ENCODE measurements around the gene MICAL2.
A peak's percentile ranks its signal among the peaks of the same experiment; 100 is the strongest.

The MICAL2 gene

DNA sequence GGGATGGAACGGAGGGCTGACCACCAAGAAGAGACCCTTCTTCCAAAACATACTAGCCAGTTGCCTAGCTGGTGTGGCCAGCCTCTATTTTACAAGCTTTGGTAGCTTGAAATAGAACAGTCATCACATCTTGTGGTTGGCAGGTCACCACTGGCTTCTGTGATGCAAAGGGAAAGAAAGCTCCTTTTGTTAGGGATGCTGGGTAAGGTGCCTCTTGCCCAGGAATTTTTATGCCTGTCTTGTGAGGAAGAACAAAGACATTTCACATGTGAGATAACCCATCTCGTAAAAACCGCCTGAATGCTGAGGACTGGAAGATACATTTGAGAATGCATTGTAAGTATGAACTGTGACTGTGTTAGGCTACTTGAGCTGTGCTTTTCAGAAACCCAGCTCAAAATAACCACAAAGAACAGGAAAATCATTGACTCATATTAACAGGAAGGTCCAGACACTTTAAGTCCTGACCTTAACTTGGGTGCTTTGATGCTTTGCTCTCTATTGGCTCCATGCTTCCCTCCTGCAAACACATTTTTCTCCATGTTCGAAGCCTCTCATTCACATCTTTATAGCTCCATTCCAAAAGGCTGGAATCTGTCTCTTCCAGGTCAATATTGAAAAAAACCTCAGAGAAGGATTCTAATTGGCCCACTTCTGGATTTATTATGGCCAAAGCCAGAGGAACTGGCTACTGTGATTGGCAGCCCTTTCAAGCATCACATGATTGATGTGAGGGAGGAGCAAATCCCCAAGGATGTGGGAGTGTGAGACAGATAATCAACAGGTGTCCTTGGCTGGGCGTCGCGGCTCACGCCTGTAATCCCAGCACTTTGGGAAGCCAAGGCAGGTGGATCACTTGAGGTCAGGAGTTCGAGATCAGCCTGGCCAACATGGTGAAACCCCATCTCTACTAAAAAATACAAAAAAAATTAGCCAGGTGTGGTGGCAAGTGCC is 53.9 kb downstream of the MICAL2 start:
- H3K27me3 ChIP-seq (ENCODE audit: control insufficient read depth in 1 of 2, insufficient read depth in 2 of 2, low read length in 2 of 2) = no peaks in the 10 kb centered on the region
- H3K9me3 ChIP-seq (ENCODE audit: low read length) = no peaks in the 10 kb centered on the region
- peak overlapping the region; percentile 77 for H3K27ac ChIP-seq (ENCODE audit: low read depth, low read length)
- H3K9ac ChIP-seq (ENCODE audit: low read length) = no peak overlapping the region
- H3K4me3 ChIP-seq (ENCODE audit: low read depth in 1 of 2, low read length in 2 of 2) = no peak overlapping the region
- H3K36me3 ChIP-seq (ENCODE audit: insufficient read depth, low read length) = peaks cover 3% of the 10 kb centered on the region
- H3K4me1 ChIP-seq (ENCODE audit: insufficient read depth, low read length) = peaks cover 78% of the 10 kb centered on the region

DNA sequence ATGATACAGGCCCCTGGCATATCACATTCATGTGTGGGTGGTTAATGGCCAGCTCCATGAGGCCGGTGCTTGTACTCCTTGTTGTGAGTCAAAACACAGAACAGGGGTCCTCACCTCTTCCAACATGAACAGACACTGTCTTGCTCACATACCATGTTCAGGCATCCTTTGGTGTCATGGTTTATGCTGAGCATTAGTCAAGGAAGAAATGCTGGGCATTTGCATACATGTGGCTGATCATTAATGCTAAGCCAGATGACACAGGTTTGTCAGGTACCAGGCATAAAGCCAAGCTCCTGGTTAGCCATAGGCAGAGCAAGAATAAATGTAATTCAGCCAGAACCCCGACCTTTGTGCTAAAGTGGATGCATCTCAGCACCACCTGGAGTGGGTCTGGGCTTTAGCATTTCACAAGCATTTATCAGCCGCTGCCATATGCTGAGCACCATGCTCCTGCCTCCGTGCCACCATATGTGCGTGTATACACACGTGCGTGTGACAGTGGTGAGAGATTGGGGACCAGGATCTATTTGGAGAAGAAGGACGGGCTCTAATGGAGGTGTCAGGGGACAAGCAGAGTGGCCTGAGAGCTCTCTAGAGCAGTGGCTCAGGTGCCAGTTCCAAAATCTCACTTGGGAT is 55.0 kb downstream of the MICAL2 start:
- Histone ChIP-seq H3K9me3 (ENCODE audit: low read length) (no peaks in the 10 kb centered on the region), H3K27me3 (ENCODE audit: control insufficient read depth in 1 of 2, insufficient read depth in 2 of 2, low read length in 2 of 2) (no peaks in the 10 kb centered on the region), H3K9ac (ENCODE audit: low read length) (no peak overlapping the region), H3K27ac (ENCODE audit: low read depth, low read length) (peak overlapping the region; percentile 47), H3K4me3 (ENCODE audit: low read depth in 1 of 2, low read length in 2 of 2) (no peak overlapping the region), H3K36me3 (ENCODE audit: insufficient read depth, low read length) (peaks cover 3% of the 10 kb centered on the region), H3K4me1 (ENCODE audit: insufficient read depth, low read length) (peaks cover 78% of the 10 kb centered on the region)

DNA sequence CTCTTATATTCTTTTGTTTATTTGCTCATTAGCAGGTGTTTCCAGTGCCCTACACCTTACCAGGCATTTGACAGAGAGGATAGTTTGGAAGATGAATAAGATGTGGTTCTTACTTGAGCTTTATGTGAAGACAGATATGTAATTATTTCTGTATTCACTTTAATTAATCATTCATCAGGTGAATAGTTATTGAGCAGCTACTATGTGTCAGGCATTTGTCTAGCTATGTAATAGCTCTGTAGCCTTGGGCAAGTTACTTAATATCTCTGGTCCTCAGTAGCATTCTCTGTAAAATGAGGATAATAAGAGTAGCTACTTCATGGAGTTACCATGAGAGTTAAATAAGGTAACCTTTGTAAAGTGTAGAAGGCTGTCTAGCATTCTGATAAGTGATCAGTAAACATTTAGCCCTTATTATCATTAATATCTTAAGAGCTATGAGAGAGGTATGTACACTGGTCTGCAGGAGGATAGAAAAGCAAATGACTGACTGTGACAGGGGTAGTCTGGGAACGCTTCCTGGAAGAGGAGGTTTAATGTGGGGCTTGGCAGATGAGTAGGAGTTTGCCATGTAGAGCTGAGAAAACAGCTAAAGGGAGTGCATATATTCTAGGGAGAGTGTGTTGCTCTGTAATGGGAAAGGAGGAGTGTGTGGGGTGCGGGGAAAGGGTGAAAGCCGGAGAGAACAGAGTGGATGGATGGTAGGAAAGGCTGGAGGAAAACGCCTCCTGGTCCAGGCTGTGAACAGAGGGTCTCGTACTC is 56.1 kb downstream of the MICAL2 start:
- no peak overlapping the region for H3K4me3 ChIP-seq (ENCODE audit: low read depth in 1 of 2, low read length in 2 of 2)
- no peaks in the 10 kb centered on the region for H3K27me3 ChIP-seq (ENCODE audit: control insufficient read depth in 1 of 2, insufficient read depth in 2 of 2, low read length in 2 of 2)
- H3K36me3 ChIP-seq (ENCODE audit: insufficient read depth, low read length) = peaks cover 3% of the 10 kb centered on the region
- H3K27ac ChIP-seq (ENCODE audit: low read depth, low read length) = peak overlapping the region; percentile 47
- H3K9ac ChIP-seq (ENCODE audit: low read length) = no peak overlapping the region
- no peaks in the 10 kb centered on the region for H3K9me3 ChIP-seq (ENCODE audit: low read length)
- peaks cover 78% of the 10 kb centered on the region for H3K4me1 ChIP-seq (ENCODE audit: insufficient read depth, low read length)

DNA sequence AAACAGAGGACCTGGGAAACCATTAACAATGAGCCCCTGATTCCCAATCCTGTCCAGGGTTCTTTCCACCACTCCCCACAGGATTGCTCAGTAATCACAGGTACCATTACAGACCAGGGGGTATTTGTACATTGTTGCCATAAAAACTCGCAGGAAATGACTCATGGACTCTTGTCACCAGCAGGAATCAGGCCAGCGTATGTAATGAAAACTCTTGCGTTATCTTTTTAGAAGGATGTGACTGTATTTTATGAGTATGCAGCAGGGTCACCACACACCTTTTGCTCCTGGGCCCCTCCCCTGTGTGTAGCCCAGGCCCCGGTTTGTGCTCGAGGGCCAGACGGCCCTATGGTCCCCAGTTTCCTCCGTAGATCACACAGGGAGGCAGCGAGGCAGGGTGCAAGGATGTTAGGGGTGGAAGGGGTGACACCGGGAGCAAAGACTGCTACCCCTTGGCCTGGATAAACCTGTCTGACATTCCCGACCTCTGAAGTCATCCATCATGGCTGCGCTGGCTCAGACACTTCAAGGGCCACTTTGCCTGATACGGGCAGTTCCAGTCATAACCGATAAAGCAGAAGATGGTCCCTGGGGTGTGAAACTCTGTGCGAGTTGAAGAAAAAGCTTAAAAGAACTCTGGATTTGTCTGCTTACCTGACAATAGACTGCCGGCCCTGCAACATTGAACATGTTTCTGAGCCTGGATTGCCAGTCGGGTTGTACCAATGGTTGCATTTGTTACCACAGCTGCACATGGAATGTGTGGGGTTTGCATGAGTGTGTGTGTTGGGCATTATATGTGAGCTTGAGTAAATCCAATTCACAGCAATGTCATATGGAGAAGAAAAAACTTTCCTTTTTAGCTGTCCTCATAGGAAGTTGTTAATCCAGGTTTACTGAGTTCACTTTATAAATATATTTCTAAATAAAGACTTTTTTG is 56.9 kb downstream of the MICAL2 start:
- Histone ChIP-seq H3K9ac (ENCODE audit: low read length) (no peak overlapping the region), H3K4me1 (ENCODE audit: insufficient read depth, low read length) (peaks cover 70% of the 10 kb centered on the region), H3K27ac (ENCODE audit: low read depth, low read length) (peak overlapping the region; percentile 47), H3K4me3 (ENCODE audit: low read depth in 1 of 2, low read length in 2 of 2) (no peak overlapping the region), H3K9me3 (ENCODE audit: low read length) (no peaks in the 10 kb centered on the region), H3K27me3 (ENCODE audit: control insufficient read depth in 1 of 2, insufficient read depth in 2 of 2, low read length in 2 of 2) (no peaks in the 10 kb centered on the region), H3K36me3 (ENCODE audit: insufficient read depth, low read length) (peaks cover 3% of the 10 kb centered on the region)

DNA sequence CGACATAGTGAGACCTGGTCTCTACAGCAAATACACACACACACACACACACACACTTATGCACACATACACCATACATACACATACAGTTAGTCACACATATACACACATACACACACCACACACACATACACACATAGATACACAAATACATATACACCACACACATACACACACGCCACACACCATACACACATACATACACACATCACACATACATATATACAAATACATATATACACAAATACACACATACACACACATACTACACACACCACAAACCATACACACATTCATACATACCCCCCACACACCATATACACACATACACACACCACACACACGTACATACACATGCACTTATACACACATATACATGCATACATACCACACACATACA is 57.7 kb downstream of the MICAL2 start:
- no peak overlapping the region for H3K27ac ChIP-seq (ENCODE audit: low read depth, low read length)
- no peak overlapping the region for H3K4me3 ChIP-seq (ENCODE audit: low read depth in 1 of 2, low read length in 2 of 2)
- H3K36me3 ChIP-seq (ENCODE audit: insufficient read depth, low read length) = peaks cover 3% of the 10 kb centered on the region
- no peaks in the 10 kb centered on the region for H3K9me3 ChIP-seq (ENCODE audit: low read length)
- H3K4me1 ChIP-seq (ENCODE audit: insufficient read depth, low read length) = peaks cover 63% of the 10 kb centered on the region
- no peaks in the 10 kb centered on the region for H3K27me3 ChIP-seq (ENCODE audit: control insufficient read depth in 1 of 2, insufficient read depth in 2 of 2, low read length in 2 of 2)
- H3K9ac ChIP-seq (ENCODE audit: low read length) = no peak overlapping the region

DNA sequence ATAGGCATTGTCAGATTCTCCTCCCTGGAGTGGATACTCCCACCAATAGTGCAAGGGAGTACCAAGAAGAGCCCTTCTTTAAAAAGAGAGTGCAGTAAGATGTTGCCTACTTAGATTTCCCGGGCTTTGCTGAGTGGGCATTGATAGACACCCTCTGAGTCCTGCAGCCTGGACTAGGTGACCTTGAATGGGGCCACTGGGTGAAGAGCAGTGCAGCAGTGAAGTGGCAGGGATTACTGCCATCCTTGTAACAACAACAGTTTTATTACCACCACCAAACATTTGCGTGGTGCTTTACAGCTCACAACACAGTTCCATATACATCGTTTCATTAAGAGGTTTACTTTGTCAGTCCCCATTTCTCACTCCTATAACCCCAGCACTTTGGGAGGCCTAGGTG is 59.4 kb downstream of the MICAL2 start:
- Histone ChIP-seq H3K4me1 (ENCODE audit: insufficient read depth, low read length) (peaks cover 48% of the 10 kb centered on the region), H3K27me3 (ENCODE audit: control insufficient read depth in 1 of 2, insufficient read depth in 2 of 2, low read length in 2 of 2) (no peaks in the 10 kb centered on the region), H3K9me3 (ENCODE audit: low read length) (no peaks in the 10 kb centered on the region), H3K4me3 (ENCODE audit: low read depth in 1 of 2, low read length in 2 of 2) (no peak overlapping the region), H3K27ac (ENCODE audit: low read depth, low read length) (peak overlapping the region; percentile 21), H3K36me3 (ENCODE audit: insufficient read depth, low read length) (peaks cover 3% of the 10 kb centered on the region), H3K9ac (ENCODE audit: low read length) (no peak overlapping the region)

DNA sequence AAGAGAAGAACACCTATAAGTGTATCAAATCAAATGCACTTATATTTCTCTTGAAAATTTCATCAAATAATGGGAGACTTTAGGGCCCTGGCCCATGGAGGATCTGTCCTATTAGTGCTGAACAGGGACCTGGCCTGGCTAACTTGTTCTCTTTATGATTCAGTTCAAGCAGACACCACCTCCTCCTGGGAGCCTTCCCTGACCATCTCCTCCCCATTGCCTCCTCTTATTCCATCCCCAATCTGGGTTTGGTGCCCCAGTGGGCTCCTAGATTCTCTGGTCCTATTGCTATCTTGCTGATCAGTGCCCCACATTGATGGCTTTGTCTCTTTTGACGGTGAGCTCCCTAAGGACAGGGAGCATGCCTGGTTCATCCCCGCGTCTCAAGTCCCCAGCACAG is 60.1 kb downstream of the MICAL2 start:
- H3K4me3 ChIP-seq (ENCODE audit: low read depth in 1 of 2, low read length in 2 of 2) = peak overlapping the region in 1 of 2 donors; percentile 21
- no peak overlapping the region for H3K9ac ChIP-seq (ENCODE audit: low read length)
- H3K27me3 ChIP-seq (ENCODE audit: control insufficient read depth in 1 of 2, insufficient read depth in 2 of 2, low read length in 2 of 2) = no peaks in the 10 kb centered on the region
- no peaks in the 10 kb centered on the region for H3K9me3 ChIP-seq (ENCODE audit: low read length)
- H3K36me3 ChIP-seq (ENCODE audit: insufficient read depth, low read length) = peaks cover 3% of the 10 kb centered on the region
- peaks cover 43% of the 10 kb centered on the region for H3K4me1 ChIP-seq (ENCODE audit: insufficient read depth, low read length)
- H3K27ac ChIP-seq (ENCODE audit: low read depth, low read length) = peak overlapping the region; percentile 72

DNA sequence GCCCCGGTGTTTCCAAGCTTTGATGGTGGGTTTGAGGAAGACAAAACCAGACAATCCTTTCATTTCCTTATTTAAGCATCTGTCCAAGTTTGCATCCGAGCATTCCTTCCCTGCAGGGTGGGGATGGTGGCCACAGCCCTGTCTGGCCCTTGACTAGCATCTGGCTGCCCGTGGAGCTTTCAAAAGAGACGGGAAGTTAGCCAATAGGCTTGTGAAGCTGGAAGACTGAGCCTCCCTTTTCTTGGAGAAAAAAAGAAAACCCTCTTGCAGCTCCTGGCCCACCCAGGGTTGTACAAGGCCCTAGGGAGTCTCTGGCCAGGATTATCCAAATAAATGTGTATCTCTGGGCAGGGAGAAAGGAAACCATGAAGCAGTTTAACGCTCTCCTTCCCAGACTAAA is 60.6 kb downstream of the MICAL2 start:
- Histone ChIP-seq H3K9ac (ENCODE audit: low read length) (no peak overlapping the region), H3K4me1 (ENCODE audit: insufficient read depth, low read length) (peaks cover 38% of the 10 kb centered on the region), H3K9me3 (ENCODE audit: low read length) (no peaks in the 10 kb centered on the region), H3K27ac (ENCODE audit: low read depth, low read length) (peak overlapping the region; percentile 72), H3K4me3 (ENCODE audit: low read depth in 1 of 2, low read length in 2 of 2) (peak overlapping the region in 1 of 2 donors; percentile 21), H3K36me3 (ENCODE audit: insufficient read depth, low read length) (peaks cover 3% of the 10 kb centered on the region), H3K27me3 (ENCODE audit: control insufficient read depth in 1 of 2, insufficient read depth in 2 of 2, low read length in 2 of 2) (no peaks in the 10 kb centered on the region)

DNA sequence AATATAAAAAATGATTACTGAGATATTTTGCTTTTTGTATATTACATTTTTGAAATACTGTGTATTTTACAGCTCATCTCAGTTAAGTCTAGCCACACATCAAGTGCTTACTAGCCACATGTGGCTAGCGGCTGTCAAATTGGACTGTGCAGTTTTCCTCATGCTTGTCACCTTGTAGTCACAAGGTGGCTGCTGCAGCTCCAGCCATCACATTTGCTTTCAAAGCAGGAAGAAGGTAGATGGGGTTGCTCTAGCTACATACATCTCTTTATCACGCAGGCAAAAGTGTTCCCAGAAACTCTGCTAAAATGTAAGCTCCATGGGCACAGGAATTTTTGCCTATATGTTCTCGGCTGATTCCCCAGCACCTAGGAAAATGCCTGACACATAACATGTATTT is 61.5 kb downstream of the MICAL2 start:
- no peaks in the 10 kb centered on the region for H3K9me3 ChIP-seq (ENCODE audit: low read length)
- H3K27me3 ChIP-seq (ENCODE audit: control insufficient read depth in 1 of 2, insufficient read depth in 2 of 2, low read length in 2 of 2) = no peaks in the 10 kb centered on the region
- H3K4me1 ChIP-seq (ENCODE audit: insufficient read depth, low read length) = peaks cover 29% of the 10 kb centered on the region
- no peak overlapping the region for H3K4me3 ChIP-seq (ENCODE audit: low read depth in 1 of 2, low read length in 2 of 2)
- no peak overlapping the region for H3K9ac ChIP-seq (ENCODE audit: low read length)
- no peak overlapping the region for H3K27ac ChIP-seq (ENCODE audit: low read depth, low read length)
- H3K36me3 ChIP-seq (ENCODE audit: insufficient read depth, low read length) = peaks cover 3% of the 10 kb centered on the region

DNA sequence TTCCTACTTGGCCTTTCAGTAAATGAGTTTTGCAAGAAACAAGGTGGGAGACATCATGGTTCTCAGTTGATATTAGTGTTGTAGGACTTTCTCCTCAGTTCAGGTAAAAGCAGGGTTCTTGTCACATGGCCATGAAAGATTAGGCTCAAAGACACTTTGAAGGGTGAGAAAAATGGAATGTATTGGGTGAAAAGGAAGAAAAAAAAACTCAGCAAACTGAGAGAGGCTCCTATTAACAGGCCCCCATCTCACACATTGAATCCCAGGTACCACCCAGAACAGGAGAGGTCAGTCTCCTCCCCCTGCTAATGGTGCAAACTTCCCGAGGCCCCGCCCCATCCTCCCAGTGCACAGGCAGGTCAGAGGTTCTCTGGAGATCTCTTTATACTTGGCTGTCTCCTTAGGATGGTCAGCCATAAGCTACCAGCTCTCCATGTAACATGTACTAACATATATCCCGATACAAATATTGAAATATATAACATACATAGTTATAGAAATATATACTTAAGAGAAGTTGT is 62.2 kb downstream of the MICAL2 start:
- no peak overlapping the region for H3K9ac ChIP-seq (ENCODE audit: low read length)
- H3K9me3 ChIP-seq (ENCODE audit: low read length) = no peaks in the 10 kb centered on the region
- H3K36me3 ChIP-seq (ENCODE audit: insufficient read depth, low read length) = peaks cover 3% of the 10 kb centered on the region
- no peak overlapping the region for H3K27ac ChIP-seq (ENCODE audit: low read depth, low read length)
- H3K4me1 ChIP-seq (ENCODE audit: insufficient read depth, low read length) = peaks cover 23% of the 10 kb centered on the region
- H3K4me3 ChIP-seq (ENCODE audit: low read depth in 1 of 2, low read length in 2 of 2) = no peak overlapping the region
- no peaks in the 10 kb centered on the region for H3K27me3 ChIP-seq (ENCODE audit: control insufficient read depth in 1 of 2, insufficient read depth in 2 of 2, low read length in 2 of 2)

Measured in muscle layer of colon (tissue), 2 donors.